ENCODE results near the gene FTH1.
A peak's percentile ranks its signal among the peaks of the same experiment; 100 is the strongest.
"Not testable (repeated sequence)": the region's sequence is repeated elsewhere in the genome, so short reads cannot be mapped to it uniquely, and the experiment has no call there.

FTH1 gene

DNA sequence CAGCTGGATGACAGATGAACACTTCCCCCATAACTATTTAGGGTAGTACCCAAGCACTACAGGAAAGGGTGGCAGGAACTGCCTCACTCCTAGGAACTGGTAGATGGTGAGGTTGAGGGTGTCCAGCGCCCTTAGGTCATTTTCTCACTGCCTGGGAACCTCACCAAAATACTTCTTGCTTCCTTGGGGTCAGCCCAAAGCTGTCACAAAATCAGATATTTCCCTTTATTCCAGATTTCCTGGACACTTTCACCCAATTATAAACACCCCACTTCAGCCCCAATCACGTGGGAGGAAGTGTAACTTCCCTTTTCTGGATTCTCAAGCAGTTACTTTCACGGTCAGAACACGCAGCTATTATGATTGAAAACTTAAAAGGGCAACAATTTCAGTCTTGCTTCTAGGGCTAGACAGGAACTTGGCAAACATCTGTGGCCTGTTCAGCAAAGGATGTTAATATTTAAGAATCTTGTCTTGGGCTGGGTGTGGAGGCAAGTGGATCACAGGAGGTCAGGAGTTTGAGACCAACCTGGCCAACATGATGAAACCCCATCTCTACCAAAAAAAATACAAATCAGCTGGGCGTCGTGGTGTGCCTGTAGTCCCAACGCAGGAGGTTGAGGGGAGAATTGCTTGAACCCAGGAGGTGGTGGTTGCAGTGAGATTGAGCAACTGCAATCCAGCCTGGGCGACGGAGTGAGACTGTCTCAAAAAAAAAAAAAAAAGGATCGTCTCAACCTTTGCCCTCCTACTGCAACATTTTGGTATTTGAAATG, 4.0 kb downstream of the FTH1 start:
- no peak for DNase-seq (ENCODE audit: low spot score)

DNA sequence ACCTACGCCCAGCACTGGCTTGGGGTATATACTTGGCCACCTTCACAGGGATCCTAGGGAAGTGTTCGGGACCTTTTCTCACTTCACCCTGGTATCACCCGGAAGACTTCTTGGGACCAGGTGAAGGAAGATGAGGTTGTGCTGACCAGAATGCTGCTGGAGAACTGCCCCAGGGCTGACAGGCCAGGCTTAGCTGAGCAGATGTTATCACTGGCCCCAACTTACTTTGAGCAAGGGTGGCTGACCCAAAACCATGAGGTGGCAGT, 4.5 kb downstream of the FTH1 start:
- DNase-seq (ENCODE audit: low spot score): no peak

DNA sequence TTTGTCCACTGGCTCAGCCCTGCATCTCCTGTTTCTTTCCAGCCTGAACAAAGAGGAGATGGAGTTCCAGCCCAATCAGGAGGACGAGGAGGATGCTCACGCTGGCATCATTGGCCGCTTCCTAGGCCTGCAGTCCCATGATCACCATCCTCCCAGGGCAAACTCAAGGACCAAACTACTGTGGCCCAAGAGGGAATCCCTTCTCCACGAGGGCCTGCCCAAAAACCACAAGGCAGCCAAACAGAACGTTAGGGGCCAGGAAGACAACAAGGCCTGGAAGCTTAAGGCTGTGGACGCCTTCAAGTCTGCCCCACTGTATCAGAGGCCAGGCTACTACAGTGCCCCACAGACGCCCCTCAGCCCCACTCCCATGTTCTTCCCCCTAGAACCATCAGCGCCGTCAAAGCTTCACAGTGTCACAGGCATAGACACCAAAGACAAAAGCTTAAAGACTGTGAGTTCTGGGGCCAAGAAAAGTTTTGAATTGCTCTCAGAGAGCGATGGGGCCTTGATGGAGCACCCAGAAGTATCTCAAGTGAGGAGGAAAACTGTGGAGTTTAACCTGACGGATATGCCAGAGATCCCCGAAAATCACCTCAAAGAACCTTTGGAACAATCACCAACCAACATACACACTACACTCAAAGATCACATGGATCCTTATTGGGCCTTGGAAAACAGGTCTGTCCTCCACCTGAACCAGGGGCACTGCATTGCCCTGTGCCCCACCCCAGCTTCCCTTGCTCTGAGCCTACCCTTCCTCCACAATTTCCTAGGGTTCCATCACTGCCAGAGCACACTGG, 5.0 kb downstream of the FTH1 start:
- no peak for DNase-seq (ENCODE audit: low spot score)

DNA sequence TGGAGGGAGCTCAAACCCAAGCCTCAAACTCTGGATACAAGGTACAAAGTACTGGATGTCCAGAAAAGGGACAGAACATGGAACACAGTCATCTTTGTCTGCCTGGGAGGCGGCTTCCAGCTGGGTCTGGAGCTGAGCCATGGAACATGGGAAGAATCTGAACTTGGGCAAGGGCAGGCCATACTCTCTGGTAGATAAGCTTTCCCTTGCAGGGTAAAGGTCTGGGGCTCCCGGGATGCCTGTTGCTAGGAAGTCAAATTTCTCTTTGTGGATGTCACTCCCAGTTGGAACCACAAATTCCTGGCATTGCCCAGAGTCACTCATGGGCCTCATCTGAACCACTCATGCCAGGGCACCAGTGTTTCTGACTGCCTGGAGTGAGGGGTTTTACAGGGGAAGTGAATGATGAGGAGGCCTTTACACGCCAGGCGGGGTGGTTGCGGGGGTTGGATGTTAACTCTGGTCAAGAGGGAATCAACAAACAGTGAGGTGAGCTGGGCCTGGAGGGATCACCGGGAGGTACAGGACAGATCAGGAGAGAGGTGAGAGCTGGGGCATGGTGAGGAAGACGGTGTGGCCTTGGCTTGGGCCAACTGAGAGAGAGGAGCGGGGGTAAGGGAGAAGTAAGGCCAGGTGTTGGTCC, 5.7 kb downstream of the FTH1 start:
- no peak for DNase-seq (ENCODE audit: low spot score)

DNA sequence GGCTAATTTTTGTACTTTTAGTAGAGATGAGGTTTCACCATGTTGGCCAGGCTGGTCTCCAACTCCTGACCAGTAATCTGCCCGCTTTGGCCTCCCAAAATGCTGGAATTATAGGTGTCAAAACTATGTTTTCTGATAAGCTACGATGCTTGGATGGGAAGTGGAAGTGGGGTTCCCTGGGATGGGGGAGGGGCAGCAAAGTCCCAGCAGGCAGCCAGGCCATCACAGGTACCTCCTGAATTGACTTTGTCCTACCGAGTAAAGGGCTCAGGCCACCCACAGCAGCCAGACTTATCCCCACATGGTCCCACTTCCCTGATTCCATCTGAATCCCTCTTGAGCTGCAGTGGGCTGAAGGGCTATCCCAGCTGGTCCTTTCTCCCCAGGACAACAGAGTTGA, 6.9 kb downstream of the FTH1 start:
- DNase-seq (ENCODE audit: low spot score): no peak

DNA sequence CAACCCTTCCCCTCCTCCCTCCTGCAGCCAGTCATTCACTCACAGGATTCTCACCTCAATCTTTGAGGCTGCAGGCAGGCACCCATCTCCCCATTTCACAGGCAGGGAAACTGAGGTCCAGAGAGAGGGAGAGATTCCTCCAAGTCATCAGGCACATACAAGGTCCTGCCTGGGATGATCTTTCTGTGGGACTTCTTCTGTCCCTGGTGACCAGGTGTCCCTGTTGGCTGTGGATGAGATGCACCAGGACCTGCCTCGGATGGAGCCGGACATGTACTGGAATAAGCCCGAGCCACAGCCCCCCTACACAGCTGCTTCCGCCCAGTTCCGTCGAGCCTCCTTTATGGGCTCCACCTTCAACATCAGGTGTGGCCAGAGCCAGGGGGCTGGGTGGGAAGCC, 7.8 kb downstream of the FTH1 start:
- DNase-seq (ENCODE audit: low spot score): no peak

DNA sequence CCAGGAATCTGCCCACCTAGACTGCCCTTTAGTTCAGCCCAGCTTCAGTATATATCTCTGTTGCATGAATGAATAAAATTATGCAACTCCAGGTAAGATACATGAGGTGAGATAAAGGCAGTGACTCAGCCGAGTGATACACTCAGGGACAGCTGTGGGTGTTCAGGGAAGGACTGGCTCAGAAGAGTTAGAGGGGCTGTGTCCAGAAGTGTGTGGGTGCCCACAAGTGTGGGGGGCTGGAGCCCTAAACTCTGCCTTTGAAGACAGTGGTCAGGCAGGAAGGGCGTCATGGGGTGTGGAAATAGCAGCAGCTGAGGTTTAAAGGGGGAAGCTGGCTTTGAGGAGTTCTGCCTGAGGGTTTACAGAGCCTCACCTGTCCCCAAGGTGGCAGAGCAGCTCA, 8.3 kb downstream of the FTH1 start:
- DNase-seq (ENCODE audit: low spot score): no peak

DNA sequence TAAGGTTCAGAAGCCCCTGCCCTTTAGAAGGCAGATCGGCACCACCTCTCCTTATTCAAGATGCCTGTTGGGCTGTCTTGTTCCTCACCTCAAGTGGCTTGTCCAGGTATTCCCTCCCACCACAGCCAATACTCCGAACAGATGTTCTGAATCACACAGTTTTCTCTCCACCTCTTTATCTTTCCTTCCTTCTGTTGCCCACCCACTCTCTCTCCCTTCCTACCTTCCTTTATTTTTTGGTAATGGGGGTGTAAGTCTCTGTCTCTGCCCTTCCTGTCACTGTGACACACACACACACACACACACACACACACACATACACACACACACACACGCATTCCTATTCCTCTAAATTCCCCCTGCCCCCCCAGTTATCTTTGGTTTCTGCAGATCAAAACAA, 8.8 kb downstream of the FTH1 start:
- DNase-seq (ENCODE audit: low spot score): no peak

DNA sequence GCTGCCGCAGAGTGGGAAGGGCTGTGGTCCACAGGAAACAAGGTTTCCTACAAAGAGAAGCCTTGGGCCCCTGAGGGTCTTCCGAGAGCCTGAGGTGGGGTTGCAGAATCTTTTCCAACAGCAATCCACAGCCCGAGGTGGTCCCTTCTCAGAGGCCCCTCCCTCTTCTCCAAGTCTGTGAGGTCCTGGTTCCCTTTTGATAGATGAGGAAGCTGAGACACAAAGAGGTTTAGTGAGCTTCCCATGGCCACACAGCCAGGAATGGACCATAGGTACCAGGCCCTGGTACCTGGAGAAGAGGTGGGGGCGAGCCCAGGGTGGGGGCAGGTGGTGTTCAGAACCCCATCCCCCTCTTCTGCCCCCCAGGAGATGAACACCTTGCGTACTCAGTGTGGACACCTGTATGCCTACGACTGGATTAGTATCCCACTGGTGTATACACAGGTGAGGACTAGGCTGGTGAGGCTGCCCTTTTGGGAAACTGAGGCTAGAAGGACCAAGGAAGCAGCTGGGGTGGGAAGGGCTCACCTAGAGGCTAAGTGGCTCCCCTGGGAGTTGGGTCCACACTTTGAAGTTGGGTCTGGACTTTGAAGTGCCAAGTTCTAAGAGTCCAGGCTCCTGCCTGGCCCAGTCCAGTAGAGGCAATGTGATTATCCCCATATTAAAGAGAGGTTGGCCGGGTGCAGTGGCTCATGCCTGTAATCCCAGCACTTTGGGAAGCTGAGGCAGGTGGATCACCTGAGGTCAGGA, 10.2 kb downstream of the FTH1 start:
- no peak for DNase-seq (ENCODE audit: low spot score)

DNA sequence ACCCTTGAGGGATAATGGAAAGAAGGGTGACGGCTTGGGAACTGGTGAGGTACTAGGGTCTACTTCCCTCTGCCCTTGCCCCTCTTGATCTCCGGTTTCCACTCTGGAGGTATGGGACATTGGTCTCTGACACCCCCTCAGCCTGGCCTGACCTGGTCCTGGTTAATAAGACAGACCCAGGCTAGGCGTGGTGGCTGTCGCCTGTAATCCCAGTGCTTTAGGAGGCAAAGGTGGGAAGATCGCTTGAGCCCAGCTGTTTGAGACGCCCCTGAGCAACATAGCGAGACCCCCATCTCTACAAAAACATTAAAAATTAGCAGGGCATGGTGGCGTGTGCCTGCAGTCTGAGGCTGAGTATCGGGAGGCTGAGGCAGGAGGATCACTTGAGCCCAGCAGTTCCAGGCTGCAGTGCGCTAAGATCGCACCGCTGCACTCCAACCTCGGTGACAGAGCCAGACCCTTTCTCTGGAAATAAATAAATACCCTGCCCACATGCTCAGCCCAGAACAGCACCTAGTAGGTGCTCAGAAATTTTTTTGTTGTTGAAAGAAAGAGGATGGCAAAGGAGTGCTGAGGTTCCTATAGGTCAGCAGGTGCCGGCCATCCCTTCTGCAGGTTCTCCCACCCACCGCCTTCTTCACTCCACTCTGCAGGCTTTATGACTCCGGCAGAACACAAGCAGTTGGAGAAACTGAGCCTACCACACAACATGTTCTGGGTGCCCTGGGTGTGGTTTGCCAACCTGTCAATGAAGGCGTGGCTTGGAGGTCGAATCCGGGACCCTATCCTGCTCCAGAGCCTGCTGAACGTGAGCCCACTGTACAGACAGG, 11.0 kb downstream of the FTH1 start:
- no peak for DNase-seq (ENCODE audit: low spot score)

DNA sequence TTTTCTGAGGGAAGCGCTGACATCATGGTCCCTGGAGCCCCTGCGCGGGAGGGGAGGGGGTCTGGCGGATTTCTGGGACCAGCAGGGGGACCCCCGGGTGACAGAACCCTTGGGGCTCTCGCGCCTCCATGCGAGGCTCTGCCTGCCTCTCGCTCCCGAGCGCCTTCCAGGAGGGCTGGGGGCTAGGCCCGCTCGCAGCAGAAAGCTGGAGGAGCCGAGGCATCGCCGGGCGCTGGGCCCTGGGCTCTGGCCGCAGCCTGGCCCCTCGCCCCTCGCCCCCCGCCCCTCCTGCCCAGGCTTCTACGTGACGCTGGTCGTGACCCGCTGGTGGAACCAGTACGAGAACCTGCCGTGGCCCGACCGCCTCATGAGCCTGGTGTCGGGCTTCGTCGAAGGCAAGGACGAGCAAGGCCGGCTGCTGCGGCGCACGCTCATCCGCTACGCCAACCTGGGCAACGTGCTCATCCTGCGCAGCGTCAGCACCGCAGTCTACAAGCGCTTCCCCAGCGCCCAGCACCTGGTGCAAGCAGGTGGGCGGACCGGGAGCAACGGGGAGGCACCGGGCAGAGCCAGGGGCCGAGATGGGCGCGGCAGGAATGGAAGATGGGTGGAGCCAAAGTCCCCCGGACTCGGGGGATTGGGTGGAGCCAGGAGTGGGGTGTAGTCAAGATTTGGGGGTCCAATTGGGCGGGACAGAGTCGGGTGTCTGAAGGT, 11.9 kb downstream of the FTH1 start:
- no peak for DNase-seq (ENCODE audit: low spot score)

DNA sequence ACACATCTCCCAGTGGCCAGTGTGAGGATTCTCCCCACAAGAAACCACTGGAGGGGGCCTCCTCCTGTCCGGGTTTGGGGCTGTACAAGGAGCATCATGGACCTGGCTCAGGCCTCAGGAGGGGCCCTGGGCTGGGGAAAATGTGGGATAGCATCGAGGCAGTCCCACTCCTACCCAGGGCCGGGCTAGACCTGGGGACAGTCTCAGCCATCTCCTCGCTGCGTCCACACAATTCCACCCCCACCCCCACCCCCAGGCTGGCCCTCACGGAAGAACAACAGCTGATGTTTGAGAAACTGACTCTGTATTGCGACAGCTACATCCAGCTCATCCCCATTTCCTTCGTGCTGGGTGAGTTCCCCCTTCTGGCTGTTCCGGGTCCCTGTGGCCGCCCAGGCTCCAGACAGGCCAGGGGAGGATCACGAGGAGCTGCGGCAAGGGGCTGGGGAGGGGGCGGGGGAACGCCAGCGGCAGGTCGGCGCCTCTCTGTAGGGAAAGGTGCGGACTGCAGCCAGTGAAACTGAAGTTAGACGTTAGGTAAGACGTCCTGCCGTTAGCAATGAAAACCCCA, 12.5 kb downstream of the FTH1 start:
- DNase-seq (ENCODE audit: low spot score): no peak

DNA sequence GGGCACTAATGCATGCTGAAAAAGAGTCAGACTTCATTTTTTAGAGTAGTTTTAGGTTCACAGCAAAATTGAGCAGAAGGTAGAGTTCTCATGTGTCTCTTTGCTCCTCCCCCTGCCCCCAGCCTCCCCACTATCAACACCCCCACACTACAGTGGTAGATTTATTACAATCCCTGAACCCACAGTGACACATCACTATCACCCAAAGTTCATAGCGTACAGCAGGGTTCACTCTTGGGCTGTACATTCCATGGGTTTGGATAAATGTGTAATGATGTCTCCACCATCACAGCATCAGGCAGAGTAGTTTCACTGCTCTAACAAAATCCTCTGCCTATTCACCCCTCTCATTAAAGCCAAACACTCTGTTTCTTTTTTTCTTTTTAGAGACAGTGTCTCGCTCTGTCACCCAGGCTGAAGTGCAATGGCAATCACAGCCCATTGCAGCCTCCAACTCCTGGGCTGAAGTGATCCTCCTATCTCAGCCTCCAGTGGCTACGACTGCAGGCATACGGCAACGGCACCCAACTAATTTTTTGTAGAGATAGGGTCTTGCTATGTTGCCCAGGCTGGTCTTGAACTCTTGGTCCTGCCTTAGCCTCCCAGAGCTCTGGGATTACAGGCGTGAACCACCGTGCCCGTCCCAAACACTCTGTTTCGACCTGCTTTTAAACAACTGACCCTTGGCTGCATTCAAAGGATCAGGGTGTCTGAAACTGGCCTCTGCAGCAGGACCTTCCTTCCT, 13.2 kb downstream of the FTH1 start:
- DNase-seq (ENCODE audit: low spot score): no peak

DNA sequence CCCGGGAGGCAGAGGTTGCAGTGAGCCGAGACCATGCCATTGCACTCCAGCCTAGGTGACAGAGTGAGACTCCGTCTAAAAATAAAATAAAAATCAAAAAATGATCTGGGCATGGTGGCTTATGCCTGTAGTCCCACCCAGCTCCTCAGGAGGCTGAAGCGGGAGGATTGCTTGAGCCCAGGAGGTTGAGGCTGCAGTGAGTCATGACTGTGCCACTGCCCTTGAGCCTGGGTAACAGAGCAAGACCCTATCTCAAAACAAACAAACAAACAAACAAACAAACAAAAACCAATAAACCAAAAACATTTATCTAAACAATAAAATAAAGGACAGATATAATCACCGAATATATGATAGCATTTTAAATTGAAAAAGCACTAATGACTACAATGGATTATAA, 13.8 kb downstream of the FTH1 start:
- not testable (repeated sequence) for DNase-seq (ENCODE audit: low spot score)

DNA sequence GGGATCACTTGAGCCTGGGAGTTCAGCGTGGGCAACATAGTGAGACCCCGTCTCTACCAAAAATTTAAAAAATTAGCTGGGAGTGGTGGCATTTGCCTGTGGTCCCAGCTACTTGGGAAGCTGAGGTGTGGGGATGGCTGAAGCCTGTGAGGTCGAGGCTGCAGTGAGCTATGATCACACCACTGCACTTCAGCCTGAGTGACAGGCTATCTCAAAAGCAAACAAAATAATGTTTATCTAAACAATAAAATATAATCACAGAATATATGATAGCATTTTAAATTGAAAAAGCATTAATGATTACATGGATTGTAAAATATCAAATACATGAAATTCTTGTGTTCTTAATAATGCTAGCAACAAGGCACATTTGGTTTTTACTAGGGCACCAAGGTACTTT, 14.6 kb downstream of the FTH1 start:
- no peak for DNase-seq (ENCODE audit: low spot score)

DNA sequence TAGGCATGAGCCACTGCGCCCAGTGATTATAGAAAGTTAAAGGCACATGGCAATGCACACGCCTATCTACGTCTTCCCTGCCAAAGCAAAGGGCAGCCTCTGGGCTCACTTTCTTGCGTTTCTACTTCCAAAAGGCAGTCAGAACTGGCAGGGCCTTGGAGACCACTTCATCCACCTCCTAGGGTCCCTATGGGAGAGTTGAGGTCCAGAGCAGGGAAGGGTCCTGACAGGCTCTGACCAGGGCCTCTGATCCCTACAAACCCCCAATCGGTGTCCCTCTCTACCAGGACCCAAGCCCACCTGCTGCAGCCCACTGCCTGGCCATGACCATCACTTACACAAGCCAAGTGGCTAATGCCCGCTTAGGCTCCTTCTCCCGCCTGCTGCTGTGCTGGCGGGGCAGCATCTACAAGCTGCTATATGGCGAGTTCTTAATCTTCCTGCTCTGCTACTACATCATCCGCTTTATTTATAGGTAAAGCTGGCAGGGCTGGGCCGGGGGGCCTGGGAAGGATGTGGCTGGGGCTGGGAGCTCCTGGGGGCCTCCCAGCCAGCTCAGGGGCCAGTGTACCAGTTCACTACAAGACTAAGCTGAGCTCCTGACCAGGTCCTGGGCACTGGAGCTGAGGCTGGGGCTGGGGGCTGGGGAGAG, 15.8 kb downstream of the FTH1 start:
- no peak for DNase-seq (ENCODE audit: low spot score)

DNA sequence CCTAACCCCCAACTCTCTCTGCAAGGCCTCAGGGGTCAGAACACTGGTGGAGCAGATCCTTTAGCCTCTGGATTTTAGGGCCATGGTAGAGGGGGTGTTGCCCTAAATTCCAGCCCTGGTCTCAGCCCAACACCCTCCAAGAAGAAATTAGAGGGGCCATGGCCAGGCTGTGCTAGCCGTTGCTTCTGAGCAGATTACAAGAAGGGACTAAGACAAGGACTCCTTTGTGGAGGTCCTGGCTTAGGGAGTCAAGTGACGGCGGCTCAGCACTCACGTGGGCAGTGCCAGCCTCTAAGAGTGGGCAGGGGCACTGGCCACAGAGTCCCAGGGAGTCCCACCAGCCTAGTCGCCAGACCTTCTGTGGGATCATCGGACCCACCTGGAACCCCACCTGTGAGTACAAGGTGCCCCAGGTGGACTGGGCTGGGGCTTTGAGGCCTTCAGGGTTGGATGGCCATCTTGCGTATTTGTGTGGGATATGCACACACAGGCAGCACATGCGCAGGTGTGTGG, 17.3 kb downstream of the FTH1 start, which contains the start of gene BEST1:
TSS of gene BEST1 (plus strand) at position 317 of the 513 bp plus-strand sequence. CDS start 1,456 bp downstream, outside the sequence.
- no peak for DNase-seq (ENCODE audit: low spot score)

DNA sequence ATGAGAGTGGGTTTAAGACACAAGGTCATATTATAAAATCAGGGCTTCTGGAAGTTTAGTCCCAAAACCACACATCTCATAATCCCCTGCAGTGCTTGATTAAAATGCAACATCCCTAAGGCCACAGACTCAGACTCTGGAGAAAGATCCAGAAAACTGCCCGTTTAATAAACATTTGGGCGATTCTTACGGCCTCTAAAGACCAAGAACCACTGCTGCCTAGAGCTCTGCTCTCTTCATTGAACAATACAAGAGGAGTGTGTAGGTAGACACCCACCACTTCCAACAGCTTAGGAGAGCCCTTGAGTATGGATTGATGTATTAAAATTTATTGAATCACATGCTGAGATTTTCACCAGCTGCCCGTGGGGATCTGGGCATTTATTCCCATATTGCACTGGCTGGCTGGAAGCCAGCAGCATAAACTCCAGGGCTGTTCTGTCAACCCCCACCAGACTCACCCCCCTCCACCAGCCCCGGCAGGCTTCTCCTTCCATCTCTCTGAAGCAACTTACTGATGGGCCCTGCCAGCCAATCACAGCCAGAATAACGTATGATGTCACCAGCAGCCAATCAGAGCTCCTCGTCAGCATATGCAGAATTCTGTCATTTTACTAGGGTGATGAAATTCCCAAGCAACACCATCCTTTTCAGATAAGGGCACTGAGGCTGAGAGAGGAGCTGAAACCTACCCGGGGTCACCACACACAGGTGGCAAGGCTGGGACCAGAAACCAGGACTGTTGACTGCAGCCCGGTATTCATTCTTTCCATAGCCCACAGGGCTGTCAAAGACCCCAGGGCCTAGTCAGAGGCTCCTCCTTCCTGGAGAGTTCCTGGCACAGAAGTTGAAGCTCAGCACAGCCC, 18.0 kb downstream of the FTH1 start:
- peak; percentile 86 for DNase-seq (ENCODE audit: low spot score)

Measured in RKO (cell line).